ENCODE data around the gene ONECUT3.

GRCh38 chr19:1734321-1734966, 18.9 kb upstream of the ONECUT3 start:
- no peak for TF ChIP-seq CTCF (IDR thresholded peaks at IDR 0.05)
- TF ChIP-seq ZNF416 (CRISPR knock-in tag; IDR thresholded peaks at IDR 0.05) = no peak
- TF ChIP-seq JUN (CRISPR knock-in tag; IDR thresholded peaks at IDR 0.05) = no peak
- no peak for TF ChIP-seq ATF2 (CRISPR knock-in tag; IDR thresholded peaks at IDR 0.05; ENCODE audit: borderline replicate concordance, low read depth)
- TF ChIP-seq FOXK1 (CRISPR knock-in tag; IDR thresholded peaks at IDR 0.05) = no peak
- no peak for TF ChIP-seq NFYB (CRISPR knock-in tag; conservative IDR thresholded peaks at IDR 0.05; ENCODE audit: low read depth)
- TF ChIP-seq ETV6 (CRISPR knock-in tag; IDR thresholded peaks at IDR 0.05) = no peak
- TF ChIP-seq NFATC4 (CRISPR knock-in tag; IDR thresholded peaks at IDR 0.05) = no peak
- no peak for TF ChIP-seq HMGXB4 (CRISPR knock-in tag; IDR thresholded peaks at IDR 0.05)
- no peak for TF ChIP-seq ZNF512 (CRISPR knock-in tag; IDR thresholded peaks at IDR 0.05; ENCODE audit: borderline replicate concordance)
- no peak for TF ChIP-seq ATF3 (CRISPR knock-in tag; conservative IDR thresholded peaks at IDR 0.05)
- TF ChIP-seq TCF7 (CRISPR knock-in tag; IDR thresholded peaks at IDR 0.05; ENCODE audit: low read depth) = no peak
- no peak for TF ChIP-seq MAX (CRISPR knock-in tag; IDR thresholded peaks at IDR 0.05)
- no peak for TF ChIP-seq ATF1 (CRISPR knock-in tag; IDR thresholded peaks at IDR 0.05)

Data from WTC11 (cell line).